ENCODE results near the gene KTI12. TPM values are rescaled to one million over a fixed set of nuclear protein-coding genes. Genes with fewer than 3 reads are reported as not detected.

KTI12 gene
- total RNA-seq, 1 donor from 2014 or later = 8.6 TPM

DNA sequence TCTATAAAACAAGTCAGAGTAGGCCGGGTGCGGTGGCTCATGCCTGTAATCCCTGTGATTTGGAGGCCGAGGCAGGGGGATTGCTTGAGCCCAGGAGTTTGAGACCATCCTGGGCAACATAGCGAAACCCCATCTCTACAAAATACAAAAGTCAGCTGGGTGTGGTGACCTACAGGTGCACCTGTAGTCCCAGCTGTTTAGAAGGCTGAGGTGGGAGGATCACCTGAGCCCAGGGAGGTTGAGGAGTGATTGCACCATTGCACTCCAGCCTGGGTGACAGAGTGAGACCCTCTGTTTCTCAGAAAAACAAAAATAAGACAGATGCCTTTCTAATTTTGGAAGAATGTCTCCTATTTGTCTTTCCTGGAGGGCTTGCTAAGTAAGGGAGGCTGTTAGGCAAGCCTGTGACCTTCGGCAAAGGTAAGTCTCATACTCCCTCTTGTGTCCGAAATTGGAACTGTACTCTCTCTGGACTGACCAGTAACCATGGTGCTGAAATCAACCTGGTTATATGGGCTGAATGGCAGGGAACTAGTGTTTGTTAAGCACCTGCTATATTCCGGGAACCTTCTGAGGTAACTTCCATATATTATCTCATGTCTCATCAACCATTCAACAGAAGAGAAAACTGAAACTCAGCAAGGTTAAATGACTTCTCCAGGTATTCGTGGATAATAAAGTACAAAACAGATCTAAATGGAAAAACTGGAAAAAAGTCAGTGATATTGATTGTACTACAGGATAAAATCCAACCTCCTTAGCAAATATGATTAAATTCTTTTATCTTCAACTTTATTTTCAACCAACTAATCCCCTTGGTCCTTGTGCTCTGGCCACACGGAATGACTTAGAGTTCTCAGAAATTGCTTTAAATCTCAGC, 31.3 kb downstream of the KTI12 start:
- TF ChIP-seq CTCF (IDR thresholded peaks at IDR 0.05; ENCODE audit: partially characterized antibody, unreplicated experiment) = peak; percentile 94
- no peak for DNase-seq
- Mint-ChIP-seq H3K9me3 (ENCODE audit: unreplicated experiment) (peaks cover under 1% of the 10 kb centered on the region), H3K36me3 (ENCODE audit: unreplicated experiment) (no peaks in the 10 kb centered on the region), H3K4me3 (ENCODE audit: unreplicated experiment) (no peak overlapping the region), H3K27ac (ENCODE audit: unreplicated experiment) (no peak overlapping the region), H3K4me1 (ENCODE audit: low read depth, unreplicated experiment) (peaks cover 7% of the 10 kb centered on the region), H3K27me3 (ENCODE audit: unreplicated experiment) (peaks cover 2% of the 10 kb centered on the region)

- no peak for DNase-seq
- H3K9me3 Mint-ChIP-seq (ENCODE audit: unreplicated experiment) = peaks cover 2% of the 10 kb centered on the region
- H3K27me3 Mint-ChIP-seq (ENCODE audit: unreplicated experiment) = peaks cover 2% of the 10 kb centered on the region
- no peak for TF ChIP-seq CTCF (IDR thresholded peaks at IDR 0.05; ENCODE audit: partially characterized antibody, unreplicated experiment)
- H3K4me3 Mint-ChIP-seq (ENCODE audit: unreplicated experiment) = no peak overlapping the region
- peaks cover 5% of the 10 kb centered on the region for H3K4me1 Mint-ChIP-seq (ENCODE audit: low read depth, unreplicated experiment)
- H3K36me3 Mint-ChIP-seq (ENCODE audit: unreplicated experiment) = no peaks in the 10 kb centered on the region
- H3K27ac Mint-ChIP-seq (ENCODE audit: unreplicated experiment) = no peak overlapping the region
Measured at GRCh38 chr1:51998701-51999100, 34.9 kb downstream of the KTI12 start.

- no peak for DNase-seq
- Mint-ChIP-seq H3K27me3 (ENCODE audit: unreplicated experiment) (peaks cover 2% of the 10 kb centered on the region), H3K4me3 (ENCODE audit: unreplicated experiment) (no peak overlapping the region), H3K9me3 (ENCODE audit: unreplicated experiment) (peaks cover 2% of the 10 kb centered on the region), H3K4me1 (ENCODE audit: low read depth, unreplicated experiment) (peaks cover 5% of the 10 kb centered on the region), H3K27ac (ENCODE audit: unreplicated experiment) (peak overlapping the region; percentile 5), H3K36me3 (ENCODE audit: unreplicated experiment) (no peaks in the 10 kb centered on the region)
- TF ChIP-seq CTCF (IDR thresholded peaks at IDR 0.05; ENCODE audit: partially characterized antibody, unreplicated experiment) = no peak
Measured at GRCh38 chr1:51997974-51998382, 35.6 kb downstream of the KTI12 start.

DNA sequence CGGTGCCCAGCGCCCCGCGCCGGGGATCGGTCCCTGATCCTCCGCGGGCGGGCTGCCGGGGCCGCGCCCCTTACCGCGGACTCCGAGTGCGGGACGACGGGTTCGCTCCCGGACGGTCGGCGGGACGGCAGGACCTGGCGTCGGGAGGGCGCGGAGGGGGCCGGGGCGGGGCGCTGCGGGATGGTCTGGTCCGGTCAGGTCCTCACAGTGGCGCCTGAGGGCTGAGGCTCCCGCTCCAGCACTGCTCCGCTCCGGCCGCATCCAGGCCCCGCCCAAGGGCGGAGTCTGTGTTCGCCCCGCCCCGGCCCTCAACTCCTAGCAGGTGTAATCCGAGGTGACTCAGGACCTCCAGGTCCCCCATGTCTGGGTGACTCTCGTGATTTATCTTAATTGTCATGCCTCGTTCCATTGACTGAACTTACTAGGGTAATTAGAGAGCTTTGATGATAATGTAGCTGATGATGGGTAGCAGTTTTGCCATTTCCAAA, 43.1 kb downstream of the KTI12 start, which contains the start of gene RAB3B:
TSS of gene RAB3B (minus strand) at position 223 of the 488 bp plus-strand sequence. CDS start 13,583 bp downstream, outside the sequence.
- Mint-ChIP-seq H3K4me3 (ENCODE audit: unreplicated experiment) (peak within 1 kb of the TSS; percentile 83), H3K4me1 (ENCODE audit: low read depth, unreplicated experiment) (peaks cover 8% of the 10 kb centered on the region), H3K36me3 (ENCODE audit: unreplicated experiment) (no peaks in the 10 kb centered on the region), H3K9me3 (ENCODE audit: unreplicated experiment) (peaks cover 9% of the 10 kb centered on the region), H3K27me3 (ENCODE audit: unreplicated experiment) (peaks cover 8% of the 10 kb centered on the region), H3K27ac (ENCODE audit: unreplicated experiment) (no peak within 1 kb of the TSS)
- DNase-seq = peak; percentile 89
- TF ChIP-seq CTCF (IDR thresholded peaks at IDR 0.05; ENCODE audit: partially characterized antibody, unreplicated experiment) = no peak

All from glutamatergic neuron (in vitro differentiated cells).